Erythroblast (primary cell): ENCODE measurements around the gene RNF175.

Experiments used
- GATA1 ChIP-seq: IDR thresholded peaks from 2 replicates; pipeline ENCODE4 v1.6.1; 2011; ENCODE audit warnings: low read depth, mild to moderate bottlenecking, control low read depth, low read length, moderate library complexity
- POLR2A ChIP-seq: IDR thresholded peaks from 2 replicates; pipeline ENCODE4 v1.6.1; 2011; ENCODE audit warnings: mild to moderate bottlenecking, low read length

- TF ChIP-seq POLR2A = no peak
- TF ChIP-seq GATA1 = no peak
Measured at GRCh38 chr4:153676486-153676885, 83.3 kb downstream of the RNF175 start.
